Activated CD8-positive, alpha-beta memory T cell treated with anti-CD3 and anti-CD28 coated beads, Interleukin-2, amount 10 ng/mL, durations not matched to agents 7 days and 5 days (primary cell): ENCODE results near the gene TCF4. TPM values are rescaled to one million over a fixed set of nuclear protein-coding genes. Genes with fewer than 3 reads are reported as not detected.

Experiments
- ATAC-seq: fragments of 150-1000 bp; cut with Tn5 transposase; one replicate; pipeline ENCODE4 v1.10.0; 2021; ENCODE audit warnings: moderate library complexity
- CTCF ChIA-PET: fragments of 350-600 bp; sonication (Branson Sonifier 250); formaldehyde crosslinking; loops from one replicate; lab custom pipeline; 2021; ENCODE audit warnings: antibody characterized with exemption; lab: Charles Lee
- DNase-seq: peaks from one replicate; pipeline ENCODE4 v3.0.0-alpha.2; 2020
- H3K27ac Mint-ChIP-seq: one replicate; pipeline ENCODE4 v1.8.0; 2021; ENCODE audit warnings: mild to moderate bottlenecking, mixed read lengths
- H3K27me3 Mint-ChIP-seq: one replicate; pipeline ENCODE4 v1.8.0; 2021; ENCODE audit warnings: mixed read lengths
- H3K36me3 Mint-ChIP-seq: one replicate; pipeline ENCODE4 v1.8.0; 2021; ENCODE audit warnings: mild to moderate bottlenecking, mixed read lengths
- H3K4me1 Mint-ChIP-seq: one replicate; pipeline ENCODE4 v1.8.0; 2021; ENCODE audit warnings: mixed read lengths
- H3K4me3 Mint-ChIP-seq: one replicate; pipeline ENCODE4 v1.8.0; 2021; ENCODE audit warnings: mild to moderate bottlenecking, moderate library complexity, mixed read lengths
- H3K9me3 Mint-ChIP-seq: one replicate; pipeline ENCODE4 v1.8.0; 2022; ENCODE audit warnings: low read depth, mixed read lengths
- total RNA-seq, 2 experiments: library from RNA; stranded (reverse); gene quantifications; one replicate each; pipeline ENCODE4 v1.2.3, GENCODE V29; 2021

The TCF4 gene
- total RNA-seq, 2 experiments from 2014 or later, result 1.2 to 2.0 TPM

DNA sequence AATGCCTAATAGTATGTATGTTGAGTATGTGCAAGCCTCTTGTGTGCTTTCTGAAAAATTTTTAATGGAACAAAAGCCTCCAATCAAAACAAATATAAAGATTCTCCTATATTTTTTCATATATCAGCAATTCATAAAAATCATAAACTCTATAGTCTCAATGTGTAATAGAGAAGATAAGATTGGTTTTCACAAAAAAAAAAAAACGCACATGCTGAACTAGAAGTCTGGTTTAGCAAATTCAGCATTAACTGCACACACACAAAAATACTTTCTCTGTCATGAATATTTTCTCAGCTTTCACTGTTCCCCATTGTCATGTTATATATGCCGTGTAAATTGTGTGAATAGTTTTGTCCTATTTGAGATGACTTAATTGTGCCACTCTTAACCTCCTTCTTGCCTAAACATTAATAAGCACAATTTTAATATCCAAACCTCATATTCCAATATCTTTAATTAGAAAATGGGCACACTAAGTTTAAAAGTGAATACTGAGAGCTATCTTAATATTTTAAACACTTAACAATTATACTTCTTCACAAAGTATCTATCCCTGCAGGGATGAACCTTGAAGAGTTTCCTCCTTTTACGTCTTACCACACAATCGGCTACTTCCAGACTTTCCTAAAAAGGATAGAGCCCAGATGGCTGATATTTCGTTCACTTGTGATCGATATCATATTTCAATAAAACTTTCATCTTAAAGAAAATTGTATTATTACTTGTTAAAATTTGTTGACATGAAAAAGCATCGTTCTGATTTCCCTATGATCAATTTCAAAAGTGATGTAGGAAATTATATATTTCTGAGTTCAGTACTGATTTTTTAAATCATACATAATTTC lies 242.7 kb downstream of the TCF4 start:
- ATAC-seq, result no peak
- Mint-ChIP-seq H3K36me3 (no peaks in the 10 kb centered on the region), H3K27me3 (no peaks in the 10 kb centered on the region), H3K4me1 (no peaks in the 10 kb centered on the region), H3K27ac (no peak overlapping the region), H3K4me3 (no peak overlapping the region), H3K9me3 (no peaks in the 10 kb centered on the region)
- CTCF ChIA-PET, result no interaction called here
- DNase-seq, result no peak

DNA sequence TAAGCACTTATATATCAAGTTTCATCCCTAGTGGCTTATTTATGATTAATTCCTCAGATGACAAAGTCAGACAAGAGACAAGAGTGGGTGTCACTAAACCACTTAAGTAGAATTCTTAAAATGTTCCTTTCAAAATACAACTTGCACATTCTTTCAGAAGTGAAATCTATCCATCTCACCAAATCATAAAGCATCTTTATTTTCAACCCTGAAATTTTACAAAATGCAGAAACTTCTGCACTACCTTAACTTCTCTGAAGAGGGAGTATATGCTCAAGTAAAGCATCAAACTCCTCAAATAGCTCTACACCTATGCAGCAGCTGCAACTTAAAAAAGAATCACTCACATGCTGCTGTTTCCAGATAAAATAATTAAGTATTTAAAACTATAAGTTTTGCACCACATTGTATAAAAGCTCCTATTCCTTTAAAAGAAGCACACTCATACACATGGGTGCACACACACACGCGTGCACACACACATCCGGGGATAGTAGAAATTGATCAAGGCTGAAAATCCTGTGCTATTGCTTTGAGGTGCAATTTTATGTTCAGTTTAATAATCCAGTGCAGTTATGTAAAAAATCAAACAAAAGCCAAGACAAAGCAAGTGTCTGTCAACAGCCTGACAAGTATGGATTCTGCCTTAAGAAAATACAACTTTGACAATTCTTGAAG lies 244.5 kb downstream of the TCF4 start:
- no peak for ATAC-seq
- H3K27me3 Mint-ChIP-seq, result no peaks in the 10 kb centered on the region
- H3K4me3 Mint-ChIP-seq, result no peak overlapping the region
- H3K4me1 Mint-ChIP-seq, result no peaks in the 10 kb centered on the region
- CTCF ChIA-PET, result no interaction called here
- no peak overlapping the region for H3K27ac Mint-ChIP-seq
- H3K9me3 Mint-ChIP-seq, result no peaks in the 10 kb centered on the region
- H3K36me3 Mint-ChIP-seq, result no peaks in the 10 kb centered on the region
- no peak for DNase-seq

DNA sequence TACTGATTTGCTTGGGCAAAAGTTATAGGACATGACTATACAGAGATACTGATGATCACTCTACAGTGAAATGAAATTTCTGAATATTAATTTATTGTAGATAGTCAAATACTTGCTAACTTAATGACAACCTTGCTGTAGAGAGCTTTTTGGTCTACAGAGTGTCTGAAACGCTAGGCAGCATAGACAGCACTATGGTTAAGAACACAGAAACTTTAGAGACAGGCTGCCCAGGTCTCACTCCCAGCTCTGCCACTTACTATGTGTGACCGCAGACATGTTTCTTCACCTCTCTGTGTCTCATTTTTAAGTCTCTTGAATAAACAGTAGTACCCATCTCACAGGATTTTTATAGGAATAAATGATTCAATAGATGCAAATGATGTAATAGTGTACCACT lies 247.0 kb downstream of the TCF4 start:
- Mint-ChIP-seq H3K4me3 (no peak overlapping the region), H3K36me3 (no peaks in the 10 kb centered on the region), H3K9me3 (no peaks in the 10 kb centered on the region), H3K27me3 (no peaks in the 10 kb centered on the region), H3K4me1 (no peaks in the 10 kb centered on the region), H3K27ac (no peak overlapping the region)
- CTCF ChIA-PET, result no interaction called here
- ATAC-seq, result no peak
- DNase-seq, result no peak

DNA sequence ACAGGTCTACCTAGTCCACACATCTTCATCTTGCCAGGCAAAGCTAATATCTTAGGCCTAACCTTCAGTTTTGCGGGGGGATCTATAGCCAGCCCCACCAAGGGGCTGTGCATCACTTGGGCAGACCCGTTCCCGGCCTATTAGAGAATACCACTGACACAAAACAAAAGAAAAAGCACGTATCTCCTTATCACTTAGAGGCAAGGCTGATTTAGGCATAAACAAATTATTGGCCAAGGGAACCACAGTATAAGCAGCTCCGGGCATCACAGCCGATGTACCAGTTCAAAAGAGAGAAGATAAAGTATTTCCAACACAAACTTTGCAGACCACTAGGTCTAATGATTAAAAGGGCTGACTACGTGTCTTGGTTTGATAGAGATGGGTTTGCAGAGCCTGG lies 248.0 kb downstream of the TCF4 start:
- Mint-ChIP-seq H3K27ac (no peak overlapping the region), H3K9me3 (no peaks in the 10 kb centered on the region), H3K36me3 (no peaks in the 10 kb centered on the region), H3K4me3 (no peak overlapping the region), H3K27me3 (no peaks in the 10 kb centered on the region), H3K4me1 (no peaks in the 10 kb centered on the region)
- CTCF ChIA-PET, result no interaction called here
- ATAC-seq (no peak), DNase-seq (no peak)

DNA sequence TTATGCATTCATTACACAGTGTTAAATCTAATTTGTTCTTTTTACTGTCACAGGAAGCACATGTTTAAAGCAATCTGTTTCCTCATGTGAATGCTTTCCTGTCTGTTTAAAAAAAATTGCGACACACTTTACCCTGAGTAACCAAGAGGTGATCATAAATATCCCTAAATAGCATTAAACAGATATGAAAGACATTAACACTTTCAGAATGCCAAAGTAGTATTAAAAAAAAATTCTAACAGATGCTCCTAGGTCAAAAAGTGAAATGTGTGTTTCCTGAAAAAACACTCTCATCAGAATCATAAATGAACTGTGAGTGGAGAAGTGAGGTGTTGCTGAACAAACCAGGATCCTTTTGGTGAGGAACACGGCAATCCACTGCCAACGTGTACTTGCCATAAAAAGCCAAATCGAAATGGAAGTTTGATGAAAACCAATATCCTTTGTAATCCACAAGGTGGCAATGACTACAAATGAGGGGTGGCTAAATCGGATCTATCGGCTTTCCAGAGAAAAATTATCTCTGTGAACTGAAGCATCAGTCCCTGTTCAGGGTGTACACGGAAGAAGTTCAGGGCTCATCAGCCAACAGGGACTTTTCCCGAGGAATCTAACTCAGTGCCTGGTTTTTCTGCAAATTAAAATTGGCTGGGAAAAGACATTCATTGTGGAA lies 248.9 kb downstream of the TCF4 start:
- no peak for DNase-seq
- Mint-ChIP-seq H3K27me3 (no peaks in the 10 kb centered on the region), H3K27ac (no peak overlapping the region), H3K36me3 (no peaks in the 10 kb centered on the region), H3K4me1 (no peaks in the 10 kb centered on the region), H3K4me3 (no peak overlapping the region), H3K9me3 (no peaks in the 10 kb centered on the region)
- CTCF ChIA-PET, result no interaction called here
- no peak for ATAC-seq

DNA sequence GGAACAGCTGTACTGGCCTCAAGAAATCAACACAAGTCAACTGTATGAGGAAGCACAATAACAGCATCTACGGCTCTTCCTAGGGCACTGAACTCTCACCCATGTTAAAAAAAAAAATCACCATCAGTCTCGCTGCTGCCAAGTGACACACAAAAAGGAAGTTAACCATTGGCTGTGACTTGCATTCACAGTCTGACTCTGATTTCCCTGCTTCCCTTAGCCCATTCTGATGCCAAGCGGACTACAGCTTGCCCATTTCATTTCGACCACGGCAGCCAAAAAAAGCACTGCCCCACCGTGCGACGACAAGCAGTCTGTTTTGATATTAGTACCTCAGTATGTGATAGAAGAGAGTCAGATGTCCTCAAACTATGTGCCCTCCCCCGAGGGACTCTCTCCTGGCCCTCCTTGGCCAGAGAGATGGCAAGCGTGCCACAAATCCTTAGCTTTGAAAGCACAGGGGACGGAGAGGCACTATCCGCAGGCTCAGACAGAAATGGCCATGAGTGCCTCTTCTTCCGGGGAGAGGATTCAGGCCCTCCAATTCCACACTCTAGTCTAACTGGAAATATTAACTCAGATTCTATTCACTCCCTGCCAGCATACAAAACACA lies 250.0 kb downstream of the TCF4 start:
- DNase-seq (no peak), ATAC-seq (no peak)
- H3K36me3 Mint-ChIP-seq, result no peaks in the 10 kb centered on the region
- CTCF ChIA-PET, result no interaction called here
- no peaks in the 10 kb centered on the region for H3K9me3 Mint-ChIP-seq
- no peaks in the 10 kb centered on the region for H3K4me1 Mint-ChIP-seq
- no peak overlapping the region for H3K27ac Mint-ChIP-seq
- no peaks in the 10 kb centered on the region for H3K27me3 Mint-ChIP-seq
- H3K4me3 Mint-ChIP-seq, result no peak overlapping the region

DNA sequence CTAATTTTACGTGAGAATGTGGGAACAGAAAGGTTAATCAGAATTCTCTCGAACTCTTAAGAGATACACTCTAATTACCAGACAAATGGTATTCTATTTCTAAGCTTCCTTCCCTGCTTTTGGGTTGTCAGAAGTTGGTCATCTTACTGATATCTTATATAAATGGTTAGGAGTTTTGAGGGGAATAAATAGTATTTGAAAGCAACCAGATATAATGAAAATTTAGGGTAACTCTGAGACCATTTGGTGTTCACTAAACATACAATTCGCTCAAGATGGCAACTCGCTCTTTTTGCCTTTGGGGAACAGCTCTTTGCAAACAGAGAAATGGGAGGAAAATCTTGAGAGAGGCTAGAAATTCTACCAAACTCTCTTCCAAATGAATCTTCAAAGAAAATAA lies 250.9 kb downstream of the TCF4 start:
- ATAC-seq, result no peak
- H3K4me3 Mint-ChIP-seq, result no peak overlapping the region
- H3K9me3 Mint-ChIP-seq, result no peaks in the 10 kb centered on the region
- H3K4me1 Mint-ChIP-seq, result no peaks in the 10 kb centered on the region
- H3K27ac Mint-ChIP-seq, result no peak overlapping the region
- no peaks in the 10 kb centered on the region for H3K36me3 Mint-ChIP-seq
- CTCF ChIA-PET, result no interaction called here
- H3K27me3 Mint-ChIP-seq, result no peaks in the 10 kb centered on the region
- DNase-seq, result no peak

DNA sequence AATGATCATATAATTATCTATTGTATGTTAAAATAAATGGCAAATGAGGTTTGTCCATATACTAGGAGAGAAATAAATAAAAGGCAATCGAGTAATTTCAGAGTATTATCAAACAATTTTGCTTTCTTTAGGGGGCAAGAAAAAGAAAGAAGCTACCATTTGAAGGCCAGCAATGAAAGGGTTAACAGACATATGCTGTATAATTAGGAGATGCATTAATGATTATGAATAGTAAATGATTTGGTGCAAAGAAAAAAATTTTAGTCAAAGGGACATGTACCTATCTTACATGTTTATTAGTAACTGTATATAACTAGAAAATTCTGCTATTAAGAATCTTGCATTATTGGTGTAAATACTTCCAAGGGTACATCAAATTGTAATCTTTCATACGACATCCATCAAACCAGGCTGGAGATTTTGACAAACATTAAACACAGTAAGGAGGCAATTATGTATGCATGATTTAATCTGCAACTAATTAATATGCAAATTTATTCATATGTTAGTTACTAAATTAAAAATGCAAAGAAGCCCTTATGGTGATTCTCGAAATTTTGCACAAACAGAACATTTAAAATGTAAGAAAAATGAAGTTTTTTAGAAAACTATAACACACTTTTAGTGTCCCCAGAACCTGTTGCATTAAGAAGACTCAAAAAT lies 251.4 kb downstream of the TCF4 start:
- DNase-seq, result no peak
- Mint-ChIP-seq H3K4me1 (no peaks in the 10 kb centered on the region), H3K4me3 (no peak overlapping the region), H3K9me3 (no peaks in the 10 kb centered on the region), H3K36me3 (no peaks in the 10 kb centered on the region), H3K27me3 (no peaks in the 10 kb centered on the region), H3K27ac (no peak overlapping the region)
- ATAC-seq, result no peak
- CTCF ChIA-PET, result no interaction called here

DNA sequence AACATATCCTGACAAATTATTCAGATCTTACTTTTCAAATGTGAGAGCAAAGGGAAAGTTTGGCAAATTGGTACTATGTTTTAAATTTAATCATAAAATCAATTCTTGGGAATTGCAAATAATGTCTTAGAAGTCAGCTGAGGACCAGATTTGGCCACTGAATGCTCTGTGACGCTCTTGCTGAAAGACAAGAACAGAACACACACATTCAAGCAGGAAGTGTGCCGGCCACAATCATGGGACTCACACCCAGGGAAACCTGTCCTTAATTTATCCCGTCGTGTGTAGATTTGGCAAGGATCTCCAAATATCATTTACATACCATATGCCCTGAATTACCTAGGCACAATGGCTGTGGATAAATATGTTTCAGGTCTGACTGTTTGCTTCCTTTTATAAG lies 253.1 kb downstream of the TCF4 start:
- Mint-ChIP-seq H3K27me3 (no peaks in the 10 kb centered on the region), H3K4me1 (no peaks in the 10 kb centered on the region), H3K36me3 (no peaks in the 10 kb centered on the region), H3K4me3 (no peak overlapping the region), H3K9me3 (no peaks in the 10 kb centered on the region), H3K27ac (no peak overlapping the region)
- DNase-seq (no peak), ATAC-seq (no peak)
- CTCF ChIA-PET, result no interaction called here

DNA sequence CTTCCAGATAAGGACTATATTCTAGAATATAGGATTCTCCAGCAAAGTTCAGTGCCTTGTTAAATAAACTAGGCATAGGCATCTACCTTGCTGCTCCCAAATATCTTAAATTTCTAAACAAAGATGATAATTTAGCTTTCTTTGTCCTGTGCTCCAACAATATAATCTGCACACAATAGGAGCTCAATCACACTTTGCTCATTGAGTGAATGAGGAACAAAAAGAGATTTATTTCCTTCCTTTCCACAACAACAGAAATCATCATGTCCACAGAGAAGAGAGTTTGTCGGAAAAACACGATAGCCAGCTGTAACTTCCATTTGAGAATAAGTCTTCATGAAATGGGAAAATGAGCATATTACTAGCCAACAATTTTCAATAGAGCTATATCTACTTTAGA lies 256.7 kb downstream of the TCF4 start:
- no peak for ATAC-seq

DNA sequence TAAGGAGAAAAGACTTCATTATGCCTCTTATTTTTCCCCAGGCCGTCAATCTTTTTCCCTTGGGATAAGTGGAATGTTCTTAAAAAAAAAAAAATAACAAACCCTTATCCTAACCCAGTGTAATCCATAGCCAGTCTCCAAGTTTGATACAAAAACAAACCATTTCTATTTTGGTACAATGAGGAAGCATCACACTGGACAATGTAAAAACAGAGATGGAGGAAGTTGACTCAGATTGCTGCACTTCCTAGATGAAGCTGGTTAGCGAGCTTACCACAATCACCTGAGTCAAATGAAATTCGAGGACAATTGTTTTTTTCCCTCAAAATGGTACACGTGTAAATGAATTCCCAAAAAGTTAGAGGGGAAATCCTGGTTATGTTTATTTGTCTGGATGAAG lies 259.7 kb downstream of the TCF4 start:
- CTCF ChIA-PET, result no interaction called here
- no peak for DNase-seq
- ATAC-seq, result no peak
- Mint-ChIP-seq H3K27me3 (peaks cover 10% of the 10 kb centered on the region), H3K27ac (no peak overlapping the region), H3K4me3 (no peak overlapping the region), H3K4me1 (no peaks in the 10 kb centered on the region), H3K36me3 (no peaks in the 10 kb centered on the region), H3K9me3 (no peaks in the 10 kb centered on the region)

More for the DNA sequence above, 256.7 kb downstream of the TCF4 start:
- Mint-ChIP-seq H3K27me3 (peaks cover 2% of the 10 kb centered on the region), H3K4me3 (no peak overlapping the region), H3K9me3 (no peaks in the 10 kb centered on the region), H3K4me1 (no peaks in the 10 kb centered on the region), H3K36me3 (no peaks in the 10 kb centered on the region), H3K27ac (no peak overlapping the region)
- CTCF ChIA-PET, result no interaction called here
- no peak for DNase-seq

DNA sequence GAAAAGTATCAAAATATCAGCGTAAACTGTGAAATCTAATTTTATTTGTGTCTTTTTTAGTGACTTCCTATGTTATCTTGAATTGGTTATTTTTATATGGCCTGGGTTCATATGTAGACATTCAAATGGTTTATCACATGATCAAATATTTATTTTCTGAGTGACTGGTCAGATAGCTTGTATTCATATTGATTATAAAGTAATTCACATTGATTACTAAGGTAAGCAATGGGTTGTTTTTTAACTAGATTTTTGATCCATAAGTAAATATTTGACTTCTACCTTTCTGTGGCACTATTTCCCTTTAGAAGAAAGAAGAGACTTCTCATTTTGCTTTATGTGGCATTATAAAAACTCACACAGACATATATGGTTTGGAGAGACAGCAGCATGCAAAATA lies 260.5 kb downstream of the TCF4 start:
- H3K9me3 Mint-ChIP-seq, result no peaks in the 10 kb centered on the region

DNA sequence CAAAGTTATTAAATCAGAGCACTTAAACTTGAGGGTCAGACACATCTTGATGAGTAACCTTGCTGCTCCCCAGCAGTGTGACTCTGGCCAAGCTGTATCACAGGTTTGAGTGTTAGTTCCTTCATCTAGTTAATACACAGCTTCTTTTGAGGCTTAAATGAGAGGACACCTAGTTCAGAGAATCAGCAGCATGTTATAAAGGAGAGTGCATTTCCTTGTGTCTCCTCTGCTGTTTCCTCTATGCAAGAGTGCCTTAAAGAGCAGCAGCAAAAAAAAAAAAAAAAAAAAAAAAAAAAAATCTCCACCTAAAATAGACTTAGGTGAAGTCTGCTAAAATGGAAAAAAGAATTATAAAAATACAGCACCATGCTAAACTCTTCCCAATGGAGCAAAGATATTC lies 261.9 kb downstream of the TCF4 start:
- Mint-ChIP-seq H3K36me3 (peaks cover 1% of the 10 kb centered on the region), H3K9me3 (peaks cover 3% of the 10 kb centered on the region), H3K4me3 (no peak overlapping the region), H3K27ac (no peak overlapping the region), H3K4me1 (peaks cover 5% of the 10 kb centered on the region), H3K27me3 (peaks cover 25% of the 10 kb centered on the region)
- CTCF ChIA-PET, result no interaction called here
- no peak for DNase-seq
- ATAC-seq, result no peak

More for the DNA sequence above, 260.5 kb downstream of the TCF4 start:
- Mint-ChIP-seq H3K27ac (no peak overlapping the region), H3K36me3 (no peaks in the 10 kb centered on the region), H3K27me3 (peaks cover 18% of the 10 kb centered on the region), H3K4me1 (no peaks in the 10 kb centered on the region), H3K4me3 (no peak overlapping the region)
- ATAC-seq (no peak), DNase-seq (no peak)
- CTCF ChIA-PET, result no interaction called here
